ENCODE results near the gene MPZL1.

The MPZL1 gene

GRCh38 chr1:167751676-167752075, 29.9 kb downstream of the MPZL1 start:
- no peak for DNase-seq (ENCODE audit: low read depth in 2 of 2)

DNA sequence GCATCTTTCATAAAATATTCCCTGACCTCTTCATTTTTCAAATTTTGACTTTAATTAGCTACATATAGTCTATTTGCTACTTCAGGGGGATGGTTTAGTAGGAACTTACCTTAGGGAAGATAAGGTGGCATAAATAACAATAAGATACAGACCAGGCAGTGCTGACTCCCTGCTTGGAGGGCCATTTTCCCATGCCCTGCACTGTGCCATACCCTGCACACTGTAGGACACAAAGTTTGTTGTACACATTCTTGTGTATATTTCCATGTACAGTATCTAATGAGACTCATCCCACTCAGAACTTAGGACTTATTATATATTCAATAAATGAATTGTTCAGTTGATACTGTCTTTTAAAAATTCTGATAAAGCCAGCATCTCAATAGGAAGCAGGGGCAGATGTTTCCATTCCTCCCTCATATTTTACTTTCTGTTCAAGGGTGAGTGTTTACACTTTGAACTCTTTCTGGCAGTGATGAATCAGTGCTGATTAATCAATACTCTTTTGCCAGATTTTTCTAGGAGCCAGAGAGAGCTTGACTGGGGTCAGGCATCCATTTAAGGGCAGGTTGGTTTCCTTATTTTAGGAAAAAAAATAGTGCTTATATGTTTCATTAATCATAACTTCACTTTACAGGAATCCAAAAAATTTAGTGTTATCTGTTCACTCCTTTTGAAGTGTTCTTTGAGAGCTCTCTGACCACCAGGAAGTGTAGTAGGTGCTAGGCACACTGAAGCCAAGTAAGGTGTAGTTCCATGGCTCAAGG, 30.6 kb downstream of the MPZL1 start:
- no peak for DNase-seq (ENCODE audit: low read depth in 2 of 2)

- DNase-seq (ENCODE audit: low read depth in 2 of 2): no peak
Measured at GRCh38 chr1:167755654-167756053, 33.9 kb downstream of the MPZL1 start.

GRCh38 chr1:167756730-167757405, 35.1 kb downstream of the MPZL1 start:
- no peak for DNase-seq (ENCODE audit: low read depth in 2 of 2)

DNA sequence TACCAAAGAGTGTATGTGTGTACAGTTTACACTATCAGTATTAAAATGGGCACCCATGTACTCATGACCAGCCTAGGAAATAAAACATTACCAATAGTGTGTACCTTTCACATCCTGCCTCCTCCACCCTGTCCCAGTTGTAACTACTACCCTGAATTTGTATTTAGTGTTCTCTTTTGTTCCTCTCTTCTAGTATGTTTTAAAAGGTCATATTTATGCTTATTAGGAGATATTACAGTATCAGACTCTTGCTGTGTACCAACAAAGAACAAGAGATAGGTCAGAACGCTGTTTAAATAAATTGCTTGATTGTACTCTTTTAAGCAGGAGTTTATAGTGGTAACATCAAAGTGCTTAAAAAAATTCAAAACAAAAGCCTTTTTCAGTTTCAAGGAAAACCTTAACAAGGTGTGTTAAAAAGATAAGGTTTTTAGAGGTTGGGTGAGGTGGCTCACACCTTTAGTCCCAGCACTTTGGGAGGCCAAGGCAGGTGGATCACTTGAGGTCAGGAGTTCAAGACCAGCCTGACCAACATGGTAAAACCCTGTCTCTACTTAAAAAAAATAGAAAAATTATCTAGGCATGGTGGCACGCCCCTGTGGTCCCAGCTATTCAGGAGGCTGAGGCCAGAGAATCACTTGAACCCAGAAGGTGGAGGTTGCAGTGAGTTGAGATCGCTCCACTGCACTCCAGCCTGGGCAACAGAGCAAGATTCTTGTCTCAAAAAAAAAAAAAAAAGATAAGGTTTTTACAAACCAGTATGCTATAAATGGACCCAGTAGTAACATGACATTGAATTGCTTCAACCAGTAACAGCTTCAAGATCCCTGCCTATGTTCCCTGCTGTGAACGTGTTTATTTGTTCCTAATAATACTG, 35.9 kb downstream of the MPZL1 start:
- no peak for DNase-seq (ENCODE audit: low read depth in 2 of 2)

- DNase-seq (ENCODE audit: low read depth in 2 of 2): no peak
Measured at GRCh38 chr1:167761400-167761799, 39.6 kb downstream of the MPZL1 start.

DNA sequence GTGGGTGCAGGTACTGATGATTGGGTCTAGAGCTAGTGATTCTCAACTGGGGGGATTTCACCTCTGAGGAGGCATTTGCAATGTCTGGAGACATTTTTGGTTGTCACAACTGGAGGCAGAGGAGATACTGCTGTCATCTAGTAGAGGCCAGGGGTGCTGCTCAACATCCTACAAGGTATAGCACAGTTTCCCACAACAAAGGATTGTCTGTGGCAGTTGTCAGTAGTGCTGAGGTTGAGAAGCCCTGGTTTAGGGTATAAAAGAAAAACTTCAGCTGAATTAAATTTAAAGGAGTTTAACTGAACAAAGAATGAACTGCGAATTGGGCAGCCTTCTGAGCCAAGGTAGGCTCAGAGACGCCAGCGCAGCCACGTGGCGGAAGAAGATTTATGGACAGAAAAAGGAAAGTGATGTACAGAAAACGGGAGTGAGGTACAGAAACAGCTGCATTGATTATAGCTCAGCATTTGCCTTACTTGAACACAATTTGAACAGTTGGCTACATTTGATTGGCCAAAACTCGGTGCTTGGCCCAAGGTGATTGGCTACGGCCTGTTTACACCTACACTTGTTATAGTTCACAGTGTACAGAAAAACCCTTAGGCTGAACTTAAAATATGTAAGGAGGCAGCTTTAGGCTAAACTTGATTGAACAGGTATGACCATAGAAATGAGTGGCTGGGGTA, 40.4 kb downstream of the MPZL1 start:
- no peak for DNase-seq (ENCODE audit: low read depth in 2 of 2)

GRCh38 chr1:167763525-167764220, 41.9 kb downstream of the MPZL1 start:
- DNase-seq (ENCODE audit: low read depth in 2 of 2): no peak

DNA sequence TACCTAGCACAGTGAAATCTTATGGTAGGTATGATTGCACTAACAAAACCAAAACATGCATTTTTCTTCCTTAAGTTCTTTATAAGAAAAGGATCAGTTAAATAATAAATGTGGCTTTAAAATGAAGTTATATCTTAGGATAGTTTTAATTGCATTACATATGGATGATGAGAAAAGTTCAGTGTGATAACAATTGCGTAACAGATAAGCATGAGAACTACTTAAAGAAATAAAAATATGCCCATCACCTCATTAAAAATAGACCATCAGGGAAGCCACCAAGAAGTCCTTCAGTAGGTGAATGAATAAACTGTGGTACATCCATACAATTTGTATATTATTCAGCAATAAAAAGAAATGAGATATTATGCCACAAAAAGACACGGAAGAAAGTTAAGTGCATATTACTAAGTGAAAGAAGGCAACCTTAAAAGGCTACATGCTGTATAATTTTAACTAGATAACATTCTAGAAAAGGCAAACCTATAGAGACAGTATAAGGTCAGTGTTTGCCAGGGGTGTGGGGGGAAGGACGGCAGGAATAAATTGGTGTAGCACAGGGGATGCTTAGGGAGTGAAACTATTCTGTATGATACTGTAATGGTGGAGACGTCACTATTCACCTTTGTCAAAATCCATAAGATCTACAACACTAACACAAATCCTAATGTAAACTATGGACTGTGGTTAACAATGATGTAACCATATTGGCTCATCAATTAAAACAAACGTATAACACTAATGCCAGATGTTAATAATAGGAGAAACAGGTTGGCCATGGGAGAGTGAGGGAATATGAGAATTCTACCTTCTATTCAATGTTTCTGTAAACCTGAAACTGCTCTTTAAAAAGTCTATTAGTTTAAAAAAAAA, 42.9 kb downstream of the MPZL1 start:
- DNase-seq (ENCODE audit: low read depth in 2 of 2): no peak

GRCh38 chr1:167765496-167765895, 43.7 kb downstream of the MPZL1 start:
- no peak for DNase-seq (ENCODE audit: low read depth in 2 of 2)

GRCh38 chr1:167766538-167766937, 44.8 kb downstream of the MPZL1 start:
- no peak for DNase-seq (ENCODE audit: low read depth in 2 of 2)

DNA sequence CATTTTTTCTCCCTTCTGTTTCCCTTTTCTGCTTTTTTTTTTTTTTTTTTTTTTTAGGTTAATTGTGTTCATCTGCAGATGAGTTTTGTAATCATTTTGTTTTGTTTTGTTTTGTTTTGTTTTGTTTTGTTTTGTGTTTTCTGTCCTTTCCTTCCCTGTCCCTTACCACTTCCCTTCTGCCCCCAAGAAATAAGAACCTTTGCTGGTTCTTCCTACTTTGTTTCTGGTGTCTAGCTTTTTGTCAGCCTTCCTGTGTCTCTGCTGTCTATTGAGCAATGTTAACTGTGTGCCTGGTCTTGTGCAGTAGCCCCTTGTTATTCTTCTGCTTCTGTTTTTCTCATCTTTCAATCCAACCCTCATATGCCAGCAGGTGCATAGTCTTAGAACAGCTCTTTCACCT, 46.0 kb downstream of the MPZL1 start:
- no peak for DNase-seq (ENCODE audit: low read depth in 2 of 2)

DNA sequence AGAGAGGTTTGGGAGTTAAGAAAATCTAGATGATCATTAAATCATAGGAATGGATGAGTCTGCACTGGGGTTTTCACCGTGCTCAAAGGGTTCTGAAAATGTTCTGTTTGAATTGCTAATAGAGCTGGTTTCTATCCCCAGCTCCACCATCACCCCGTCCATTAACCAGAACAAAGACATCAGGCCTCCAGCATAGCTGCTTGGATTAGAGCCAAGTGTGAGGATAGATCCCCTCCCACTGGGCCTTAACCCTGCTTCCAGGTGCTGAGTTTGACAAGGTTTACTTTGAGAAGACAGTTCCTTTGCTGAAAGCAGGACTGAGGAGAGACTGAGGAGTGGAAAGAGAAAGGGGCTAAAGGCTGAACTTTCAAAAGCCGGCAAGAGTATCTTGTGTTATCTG, 48.3 kb downstream of the MPZL1 start:
- no peak for DNase-seq (ENCODE audit: low read depth in 2 of 2)

DNA sequence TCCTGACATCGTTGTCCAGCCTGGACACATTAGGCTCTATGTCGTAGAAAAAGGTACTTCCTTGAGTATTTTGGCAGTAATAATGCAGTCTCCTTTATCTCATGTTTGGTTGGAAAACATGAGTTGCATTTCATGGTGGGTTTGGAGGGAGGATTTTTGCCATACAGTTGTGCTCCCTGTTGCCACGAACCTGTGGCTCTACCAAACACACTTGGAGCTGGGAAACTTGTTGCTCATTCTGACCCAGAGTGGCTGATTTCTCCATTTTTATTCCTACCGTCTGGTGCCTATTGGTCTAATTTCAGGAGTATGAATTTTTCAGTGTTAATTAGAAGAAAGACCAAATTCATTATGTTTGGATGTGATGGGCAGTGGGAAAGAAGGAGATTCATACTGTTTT, 50.7 kb downstream of the MPZL1 start:
- DNase-seq (ENCODE audit: low read depth in 2 of 2): no peak

DNA sequence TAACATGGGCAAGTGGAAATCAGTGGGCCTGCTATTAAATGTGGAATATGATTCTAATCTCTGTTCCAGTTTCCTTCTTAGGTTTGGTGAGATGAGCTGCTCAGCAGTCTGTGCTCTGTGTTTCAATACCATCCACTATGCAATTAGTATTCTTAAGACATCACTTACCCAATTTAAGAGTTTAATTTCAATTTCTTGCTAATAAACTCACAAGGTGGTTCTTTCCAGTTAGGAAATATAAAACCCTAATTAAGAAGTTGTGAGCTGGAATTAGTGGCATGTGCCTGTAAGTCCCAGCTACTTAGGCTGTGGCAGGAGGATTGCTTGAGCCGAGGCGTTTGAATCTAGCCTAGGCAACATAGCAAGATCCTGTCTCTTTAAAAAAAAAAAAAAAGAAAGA, 51.7 kb downstream of the MPZL1 start:
- no peak for DNase-seq (ENCODE audit: low read depth in 2 of 2)

GRCh38 chr1:167774710-167775109, 52.9 kb downstream of the MPZL1 start:
- DNase-seq (ENCODE audit: low read depth in 2 of 2): no peak

GRCh38 chr1:167775178-167775577, 53.4 kb downstream of the MPZL1 start:
- DNase-seq (ENCODE audit: low read depth in 2 of 2): no peak

GRCh38 chr1:167776151-167776550, 54.4 kb downstream of the MPZL1 start:
- no peak for DNase-seq (ENCODE audit: low read depth in 2 of 2)

GRCh38 chr1:167776616-167777268, 55.0 kb downstream of the MPZL1 start:
- no peak for DNase-seq (ENCODE audit: low read depth in 2 of 2)

DNA sequence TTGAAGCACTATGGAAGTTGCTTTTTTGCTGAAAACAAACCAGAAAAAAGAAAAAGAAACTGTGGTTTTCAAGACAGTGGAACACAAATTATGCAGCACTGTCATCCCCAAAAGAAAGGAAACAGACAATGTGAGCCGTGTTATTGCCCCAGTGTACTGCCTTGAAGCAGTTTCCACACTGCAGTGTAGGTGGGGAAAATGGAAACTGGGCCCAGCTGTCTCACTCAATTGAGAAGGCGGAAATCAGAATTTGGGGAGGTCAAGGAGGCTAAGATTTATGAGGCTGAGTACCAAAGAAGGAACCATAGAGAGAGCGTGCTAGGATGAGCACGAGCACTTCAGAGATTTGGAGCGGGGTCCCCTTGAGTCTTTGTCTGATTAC, 55.5 kb downstream of the MPZL1 start:
- no peak for DNase-seq (ENCODE audit: low read depth in 2 of 2)

All from stimulated activated CD4-positive, alpha-beta T cell treated with anti-CD3 and anti-CD28 coated beads, Interleukin-15, amount 100 ng/mL, for 48 hours (primary cell).